ENCODE data around the gene NUDT5.

Gene NUDT5

DNA sequence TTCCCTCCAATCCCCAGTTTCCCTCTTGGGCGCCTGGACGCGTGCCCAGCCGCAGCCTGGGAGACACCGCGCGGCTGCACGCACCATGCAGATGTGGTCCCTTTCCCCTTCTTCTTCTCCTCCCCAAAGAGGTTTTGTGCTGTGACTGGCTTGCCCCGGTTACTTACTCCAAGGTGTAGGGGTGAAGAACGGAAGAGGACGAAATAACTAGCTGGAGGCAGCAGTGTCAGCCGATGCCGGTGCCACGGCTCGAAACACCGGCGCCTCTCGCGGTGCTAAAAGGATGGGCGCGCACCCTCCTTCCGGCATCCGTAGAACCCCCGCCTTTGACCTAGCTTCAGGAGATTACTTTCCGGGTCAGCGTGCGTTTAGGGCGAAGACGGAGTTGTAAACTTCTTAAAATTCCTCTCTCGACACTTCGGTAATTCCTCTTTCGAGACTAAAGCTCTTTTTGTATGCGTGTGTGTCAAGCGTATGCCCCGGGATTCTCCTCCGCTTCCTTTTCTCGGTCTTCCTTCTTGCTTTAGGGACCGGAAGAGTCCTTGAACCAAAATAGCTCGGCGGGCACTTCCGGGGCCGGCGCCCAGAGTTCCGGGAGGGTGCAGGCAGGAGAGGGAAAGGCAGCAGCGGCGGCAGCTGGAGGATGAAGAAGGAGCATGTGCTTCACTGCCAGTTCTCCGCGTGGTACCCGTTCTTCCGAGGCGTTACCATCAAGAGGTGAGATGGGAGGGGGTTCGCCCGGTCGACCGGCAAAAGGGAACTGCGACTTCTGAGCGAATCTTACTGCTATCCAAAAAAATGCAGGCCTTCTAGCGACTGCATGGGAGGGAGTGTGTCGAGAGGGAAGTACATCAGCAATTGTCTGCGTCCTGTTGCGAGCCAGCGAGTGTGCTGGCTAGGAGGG, at the start of gene NUDT5, which contains the start of gene CDC123:
Gene NUDT5 (minus strand): TSS at position 289 of the 904 bp plus-strand sequence. CDS start 9,600 bp downstream, outside the sequence.
Gene CDC123 (plus strand): TSS at position 586 of the 904 bp plus-strand sequence. CDS start 58 bp downstream, at position 644.
- TF ChIP-seq RARB (CRISPR knock-in tag; IDR thresholded peaks at IDR 0.05) (no peak), CSDC2 (CRISPR knock-in tag; IDR thresholded peaks at IDR 0.05) (peak; percentile 61; the same call in 1 of the 2 replicates), ZNF70 (CRISPR knock-in tag; IDR thresholded peaks at IDR 0.05) (0 out of 2 replicates have a peak, but pooled peaks have one; percentile 52)
- ATAC-seq = peak; percentile 95

DNA sequence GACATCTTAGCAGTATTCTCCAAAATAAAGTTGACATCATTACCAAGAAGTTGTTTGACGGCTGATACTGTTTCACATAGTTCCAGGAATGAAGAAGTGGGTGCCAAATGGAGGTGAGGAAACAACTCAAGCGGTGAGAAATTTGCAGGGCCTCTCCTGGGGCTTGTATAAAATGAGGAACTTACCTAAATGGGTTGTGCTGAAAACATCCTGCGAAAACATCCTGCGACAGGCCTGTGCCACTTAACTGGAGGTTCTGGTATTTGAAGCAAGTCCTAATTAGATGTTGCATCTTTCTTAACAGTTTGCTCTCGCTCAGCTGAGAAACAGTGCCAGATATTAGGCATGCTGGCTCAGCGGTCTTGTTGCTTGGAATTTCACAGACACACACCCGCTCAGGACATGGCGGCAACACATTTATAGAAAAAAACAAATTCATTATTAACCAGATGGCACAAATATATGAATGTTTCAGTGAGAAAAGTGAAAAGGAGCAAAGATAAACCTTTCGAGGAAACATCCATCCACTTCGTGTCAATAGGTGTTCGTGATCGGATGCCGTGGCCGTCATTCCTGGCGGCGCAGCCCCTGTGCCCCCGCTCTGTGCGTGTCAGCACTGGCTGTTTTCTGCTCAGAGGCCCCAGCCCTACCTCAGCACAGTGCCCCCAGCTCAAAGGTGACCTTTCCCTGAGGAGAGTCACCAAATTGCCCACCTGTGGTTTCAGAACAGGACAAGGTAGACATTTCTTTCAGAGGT, 48.4 kb upstream of the NUDT5 start:
- ATAC-seq = no peak
- TF ChIP-seq, protein P1, sequence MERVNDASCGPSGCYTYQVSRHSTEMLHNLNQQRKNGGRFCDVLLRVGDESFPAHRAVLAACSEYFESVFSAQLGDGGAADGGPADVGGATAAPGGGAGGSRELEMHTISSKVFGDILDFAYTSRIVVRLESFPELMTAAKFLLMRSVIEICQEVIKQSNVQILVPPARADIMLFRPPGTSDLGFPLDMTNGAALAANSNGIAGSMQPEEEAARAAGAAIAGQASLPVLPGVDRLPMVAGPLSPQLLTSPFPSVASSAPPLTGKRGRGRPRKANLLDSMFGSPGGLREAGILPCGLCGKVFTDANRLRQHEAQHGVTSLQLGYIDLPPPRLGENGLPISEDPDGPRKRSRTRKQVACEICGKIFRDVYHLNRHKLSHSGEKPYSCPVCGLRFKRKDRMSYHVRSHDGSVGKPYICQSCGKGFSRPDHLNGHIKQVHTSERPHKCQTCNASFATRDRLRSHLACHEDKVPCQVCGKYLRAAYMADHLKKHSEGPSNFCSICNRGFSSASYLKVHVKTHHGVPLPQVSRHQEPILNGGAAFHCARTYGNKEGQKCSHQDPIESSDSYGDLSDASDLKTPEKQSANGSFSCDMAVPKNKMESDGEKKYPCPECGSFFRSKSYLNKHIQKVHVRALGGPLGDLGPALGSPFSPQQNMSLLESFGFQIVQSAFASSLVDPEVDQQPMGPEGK (CRISPR knock-in tag; IDR thresholded peaks at IDR 0.05; ENCODE audit: borderline replicate concordance) = no peak

DNA sequence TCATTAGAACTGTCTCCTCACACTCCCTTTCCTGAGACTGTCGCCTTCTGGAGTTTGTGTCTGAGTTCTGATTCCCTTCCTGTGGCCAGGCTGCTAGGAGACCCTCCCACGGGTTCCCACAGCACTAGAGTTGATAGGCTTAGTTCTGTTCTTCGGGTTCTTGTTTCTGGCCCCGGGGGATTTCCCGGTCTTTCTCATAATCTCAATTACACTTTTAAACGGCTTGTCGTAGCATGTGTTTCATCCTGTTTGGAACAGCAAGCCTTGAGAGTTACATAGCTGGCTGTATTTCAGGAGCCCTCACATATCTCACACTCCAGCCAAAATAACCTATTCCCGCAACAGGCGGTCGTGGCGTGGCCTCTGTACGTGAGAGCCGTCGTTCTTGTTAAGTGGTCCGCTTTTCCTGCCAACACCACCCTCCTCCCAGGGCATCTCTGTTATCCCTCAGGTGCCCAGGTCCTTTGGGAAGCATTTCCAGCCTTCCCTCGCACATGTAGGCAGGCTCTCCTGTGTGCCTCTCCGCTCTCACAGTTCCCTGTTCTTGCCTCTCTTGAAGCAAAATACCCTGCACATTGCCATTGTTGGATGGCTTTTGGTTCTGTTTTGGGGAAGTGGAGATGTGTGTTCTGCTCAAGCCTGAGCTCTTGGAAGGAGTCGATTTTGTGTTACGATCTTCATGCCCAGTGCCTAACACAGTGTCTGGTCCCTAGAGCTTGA, 46.3 kb upstream of the NUDT5 start:
- TF ChIP-seq SNAI2 (CRISPR knock-in tag; IDR thresholded peaks at IDR 0.05) (no peak), TCF4 (CRISPR knock-in tag; IDR thresholded peaks at IDR 0.05; ENCODE audit: borderline replicate concordance) (no peak), ZNF8 (CRISPR knock-in tag; IDR thresholded peaks at IDR 0.05) (no peak), ZFP3 (CRISPR knock-in tag; IDR thresholded peaks at IDR 0.05) (no peak), ZNF565 (CRISPR knock-in tag; conservative IDR thresholded peaks at IDR 0.05; ENCODE audit: low read depth) (no peak), ARNTL (CRISPR knock-in tag; IDR thresholded peaks at IDR 0.05; ENCODE audit: borderline replicate concordance, low read depth) (no peak), PPARA (CRISPR knock-in tag; IDR thresholded peaks at IDR 0.05; ENCODE audit: borderline replicate concordance) (no peak), ZNF70 (CRISPR knock-in tag; IDR thresholded peaks at IDR 0.05) (no peak), GLIS3 (CRISPR knock-in tag; IDR thresholded peaks at IDR 0.05) (no peak), CSDC2 (CRISPR knock-in tag; IDR thresholded peaks at IDR 0.05) (no peak), ESRRG (CRISPR knock-in tag; IDR thresholded peaks at IDR 0.05) (no peak), BACH2 (CRISPR knock-in tag; IDR thresholded peaks at IDR 0.05; ENCODE audit: borderline replicate concordance) (no peak), ISL1 (CRISPR knock-in tag; IDR thresholded peaks at IDR 0.05) (no peak), OSR1 (CRISPR knock-in tag; IDR thresholded peaks at IDR 0.05) (no peak)
- TF ChIP-seq, protein P2, sequence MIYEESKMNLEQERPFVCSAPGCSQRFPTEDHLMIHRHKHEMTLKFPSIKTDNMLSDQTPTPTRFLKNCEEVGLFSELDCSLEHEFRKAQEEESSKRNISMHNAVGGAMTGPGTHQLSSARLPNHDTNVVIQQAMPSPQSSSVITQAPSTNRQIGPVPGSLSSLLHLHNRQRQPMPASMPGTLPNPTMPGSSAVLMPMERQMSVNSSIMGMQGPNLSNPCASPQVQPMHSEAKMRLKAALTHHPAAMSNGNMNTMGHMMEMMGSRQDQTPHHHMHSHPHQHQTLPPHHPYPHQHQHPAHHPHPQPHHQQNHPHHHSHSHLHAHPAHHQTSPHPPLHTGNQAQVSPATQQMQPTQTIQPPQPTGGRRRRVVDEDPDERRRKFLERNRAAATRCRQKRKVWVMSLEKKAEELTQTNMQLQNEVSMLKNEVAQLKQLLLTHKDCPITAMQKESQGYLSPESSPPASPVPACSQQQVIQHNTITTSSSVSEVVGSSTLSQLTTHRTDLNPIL (CRISPR knock-in tag; IDR thresholded peaks at IDR 0.05; ENCODE audit: low read depth) = no peak
- TF ChIP-seq, protein P3, sequence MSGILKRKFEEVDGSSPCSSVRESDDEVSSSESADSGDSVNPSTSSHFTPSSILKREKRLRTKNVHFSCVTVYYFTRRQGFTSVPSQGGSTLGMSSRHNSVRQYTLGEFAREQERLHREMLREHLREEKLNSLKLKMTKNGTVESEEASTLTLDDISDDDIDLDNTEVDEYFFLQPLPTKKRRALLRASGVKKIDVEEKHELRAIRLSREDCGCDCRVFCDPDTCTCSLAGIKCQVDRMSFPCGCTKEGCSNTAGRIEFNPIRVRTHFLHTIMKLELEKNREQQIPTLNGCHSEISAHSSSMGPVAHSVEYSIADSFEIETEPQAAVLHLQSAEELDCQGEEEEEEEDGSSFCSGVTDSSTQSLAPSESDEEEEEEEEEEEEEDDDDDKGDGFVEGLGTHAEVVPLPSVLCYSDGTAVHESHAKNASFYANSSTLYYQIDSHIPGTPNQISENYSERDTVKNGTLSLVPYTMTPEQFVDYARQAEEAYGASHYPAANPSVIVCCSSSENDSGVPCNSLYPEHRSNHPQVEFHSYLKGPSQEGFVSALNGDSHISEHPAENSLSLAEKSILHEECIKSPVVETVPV (CRISPR knock-in tag; IDR thresholded peaks at IDR 0.05) = no peak
- TF ChIP-seq, protein P4, sequence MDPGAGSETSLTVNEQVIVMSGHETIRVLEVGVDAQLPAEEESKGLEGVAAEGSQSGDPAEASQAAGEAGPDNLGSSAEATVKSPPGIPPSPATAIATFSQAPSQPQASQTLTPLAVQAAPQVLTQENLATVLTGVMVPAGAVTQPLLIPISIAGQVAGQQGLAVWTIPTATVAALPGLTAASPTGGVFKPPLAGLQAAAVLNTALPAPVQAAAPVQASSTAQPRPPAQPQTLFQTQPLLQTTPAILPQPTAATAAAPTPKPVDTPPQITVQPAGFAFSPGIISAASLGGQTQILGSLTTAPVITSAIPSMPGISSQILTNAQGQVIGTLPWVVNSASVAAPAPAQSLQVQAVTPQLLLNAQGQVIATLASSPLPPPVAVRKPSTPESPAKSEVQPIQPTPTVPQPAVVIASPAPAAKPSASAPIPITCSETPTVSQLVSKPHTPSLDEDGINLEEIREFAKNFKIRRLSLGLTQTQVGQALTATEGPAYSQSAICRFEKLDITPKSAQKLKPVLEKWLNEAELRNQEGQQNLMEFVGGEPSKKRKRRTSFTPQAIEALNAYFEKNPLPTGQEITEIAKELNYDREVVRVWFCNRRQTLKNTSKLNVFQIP (CRISPR knock-in tag; IDR thresholded peaks at IDR 0.05; ENCODE audit: borderline replicate concordance, low read depth) = no peak
- TF ChIP-seq, protein P1 (CRISPR knock-in tag; IDR thresholded peaks at IDR 0.05; ENCODE audit: borderline replicate concordance) = no peak
- TF ChIP-seq, protein P5, sequence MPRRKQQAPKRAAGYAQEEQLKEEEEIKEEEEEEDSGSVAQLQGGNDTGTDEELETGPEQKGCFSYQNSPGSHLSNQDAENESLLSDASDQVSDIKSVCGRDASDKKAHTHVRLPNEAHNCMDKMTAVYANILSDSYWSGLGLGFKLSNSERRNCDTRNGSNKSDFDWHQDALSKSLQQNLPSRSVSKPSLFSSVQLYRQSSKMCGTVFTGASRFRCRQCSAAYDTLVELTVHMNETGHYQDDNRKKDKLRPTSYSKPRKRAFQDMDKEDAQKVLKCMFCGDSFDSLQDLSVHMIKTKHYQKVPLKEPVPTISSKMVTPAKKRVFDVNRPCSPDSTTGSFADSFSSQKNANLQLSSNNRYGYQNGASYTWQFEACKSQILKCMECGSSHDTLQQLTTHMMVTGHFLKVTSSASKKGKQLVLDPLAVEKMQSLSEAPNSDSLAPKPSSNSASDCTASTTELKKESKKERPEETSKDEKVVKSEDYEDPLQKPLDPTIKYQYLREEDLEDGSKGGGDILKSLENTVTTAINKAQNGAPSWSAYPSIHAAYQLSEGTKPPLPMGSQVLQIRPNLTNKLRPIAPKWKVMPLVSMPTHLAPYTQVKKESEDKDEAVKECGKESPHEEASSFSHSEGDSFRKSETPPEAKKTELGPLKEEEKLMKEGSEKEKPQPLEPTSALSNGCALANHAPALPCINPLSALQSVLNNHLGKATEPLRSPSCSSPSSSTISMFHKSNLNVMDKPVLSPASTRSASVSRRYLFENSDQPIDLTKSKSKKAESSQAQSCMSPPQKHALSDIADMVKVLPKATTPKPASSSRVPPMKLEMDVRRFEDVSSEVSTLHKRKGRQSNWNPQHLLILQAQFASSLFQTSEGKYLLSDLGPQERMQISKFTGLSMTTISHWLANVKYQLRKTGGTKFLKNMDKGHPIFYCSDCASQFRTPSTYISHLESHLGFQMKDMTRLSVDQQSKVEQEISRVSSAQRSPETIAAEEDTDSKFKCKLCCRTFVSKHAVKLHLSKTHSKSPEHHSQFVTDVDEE (CRISPR knock-in tag; IDR thresholded peaks at IDR 0.05) = no peak
- no peak for ATAC-seq
